HepG2 (cell line): Measurements from ENCODE around the gene PRKAR1B. TPM values are rescaled to one million over a fixed set of nuclear protein-coding genes. Genes with fewer than 3 reads are reported as not detected.

ENCODE experiments used
- HMG20A ChIP-seq: IDR thresholded peaks from 2 replicates; pipeline ENCODE4 v1.6.1; 2016; ENCODE audit warnings: borderline replicate concordance
- MAZ ChIP-seq, 2 experiments: sonication (generic) in 1 of 2; formaldehyde crosslinking in 1 of 2; IDR thresholded peaks; 2 replicates each; pipeline versions ENCODE4 v1.5.0 to v1.6.1; 2012 to 2020; ENCODE audit warnings: low read depth in 2 of 2, mild to moderate bottlenecking in 2 of 2, borderline replicate concordance in 1 of 2, improper control_type of control experiment in 1 of 2, low read length in 1 of 2, missing genetic modification reagents in 1 of 2, moderate library complexity in 1 of 2
- RORA ChIP-seq: sonication (generic); formaldehyde crosslinking; IDR thresholded peaks from 2 replicates; pipeline ENCODE4 v1.5.0; 2020; ENCODE audit warnings: mild to moderate bottlenecking, missing genetic modification reagents, moderate library complexity
- SIX1 ChIP-seq: sonication (generic); formaldehyde crosslinking; IDR thresholded peaks from 2 replicates; pipeline ENCODE4 v1.4.0; 2020; ENCODE audit warnings: missing genetic modification reagents, borderline replicate concordance
- polyA plus RNA-seq, 8 experiments: library from polyadenylated mRNA; depleted of rRNA in 3 of 8; stranded (reverse) in 7 of 8; unstranded in 1 of 8; fragments of >200 nt; fragmentation: Illumina TruSeq in 4 of 8; extraction: Trizol in 4 of 8; gene quantifications; 2 replicates each; pipeline versions ENCODE4 v1.2.1 to v1.2.3, GENCODE V29; 2011 to 2016; ENCODE audit warnings: low read depth in 4 of 8, missing spikeins in 1 of 8, mixed read lengths in 1 of 8; ENCODE audit not compliant: insufficient read depth in 1 of 8
- total RNA-seq, 5 experiments: library from RNA; depleted of rRNA; stranded (reverse); fragments of >200 nt; fragmentation: Illumina TruSeq; extraction: Trizol; gene quantifications; 2 replicates each; pipeline ENCODE4 v1.2.3, GENCODE V29; 2016; ENCODE audit warnings: low read depth in 1 of 5
- TF ChIP-seq, protein P1 (sequence below): sonication (generic); formaldehyde crosslinking; conservative IDR thresholded peaks from 2 replicates; pipeline ENCODE4 v1.4.0; 2020; ENCODE audit warnings: missing genetic modification reagents
- TF ChIP-seq, protein P2 (sequence below), 2 experiments: sonication (generic) in 1 of 2; formaldehyde crosslinking in 1 of 2; IDR thresholded peaks; 2 replicates each; pipeline versions ENCODE4 v1.4.0 to v1.6.1; 2018 to 2020; ENCODE audit warnings: missing genetic modification reagents in 2 of 2, borderline replicate concordance in 1 of 2, low read depth in 1 of 2, mild to moderate bottlenecking in 1 of 2, missing biosample characterization in 1 of 2
- TF ChIP-seq, protein P3 (sequence below): sonication (generic); formaldehyde crosslinking; IDR thresholded peaks from 2 replicates; pipeline ENCODE4 v1.4.0; 2020; ENCODE audit warnings: mild to moderate bottlenecking, missing genetic modification reagents

PRKAR1B gene
- total and polyA plus RNA-seq, 2 of the 13 experiments (the other 11 are each of a cell fraction or from before 2014, with no cell fraction given): 7.9 to 28.2 TPM

DNA sequence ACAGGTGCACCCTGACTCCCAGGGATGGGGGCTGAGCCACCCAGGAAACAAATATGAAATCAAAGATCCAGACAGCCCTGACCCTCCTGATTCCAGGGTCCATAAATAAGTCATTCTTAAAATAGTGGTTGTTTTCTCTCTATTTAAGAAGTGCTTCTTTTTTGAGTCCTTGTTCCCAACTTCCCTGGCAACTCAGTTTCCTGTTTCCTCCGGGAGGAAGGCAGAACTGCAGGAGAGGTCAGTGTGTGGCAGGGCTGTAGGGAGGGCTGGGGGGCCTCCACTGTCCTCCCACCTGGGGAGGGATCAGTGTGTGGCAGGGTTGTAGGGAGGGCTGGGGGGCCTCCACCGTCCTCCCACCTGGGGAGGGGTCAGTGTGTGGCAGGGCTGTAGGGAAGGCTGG, 118.7 kb downstream of the PRKAR1B start (continued):
- TF ChIP-seq, protein P1, sequence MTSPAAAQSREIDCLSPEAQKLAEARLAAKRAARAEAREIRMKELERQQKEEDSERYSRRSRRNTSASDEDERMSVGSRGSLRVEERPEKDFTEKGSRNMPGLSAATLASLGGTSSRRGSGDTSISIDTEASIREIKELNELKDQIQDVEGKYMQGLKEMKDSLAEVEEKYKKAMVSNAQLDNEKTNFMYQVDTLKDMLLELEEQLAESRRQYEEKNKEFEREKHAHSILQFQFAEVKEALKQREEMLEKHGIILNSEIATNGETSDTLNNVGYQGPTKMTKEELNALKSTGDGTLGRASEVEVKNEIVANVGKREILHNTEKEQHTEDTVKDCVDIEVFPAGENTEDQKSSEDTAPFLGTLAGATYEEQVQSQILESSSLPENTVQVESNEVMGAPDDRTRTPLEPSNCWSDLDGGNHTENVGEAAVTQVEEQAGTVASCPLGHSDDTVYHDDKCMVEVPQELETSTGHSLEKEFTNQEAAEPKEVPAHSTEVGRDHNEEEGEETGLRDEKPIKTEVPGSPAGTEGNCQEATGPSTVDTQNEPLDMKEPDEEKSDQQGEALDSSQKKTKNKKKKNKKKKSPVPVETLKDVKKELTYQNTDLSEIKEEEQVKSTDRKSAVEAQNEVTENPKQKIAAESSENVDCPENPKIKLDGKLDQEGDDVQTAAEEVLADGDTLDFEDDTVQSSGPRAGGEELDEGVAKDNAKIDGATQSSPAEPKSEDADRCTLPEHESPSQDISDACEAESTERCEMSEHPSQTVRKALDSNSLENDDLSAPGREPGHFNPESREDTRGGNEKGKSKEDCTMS (CRISPR knock-in tag): no peak
- no peak for TF ChIP-seq RORA (CRISPR knock-in tag)
- TF ChIP-seq HMG20A: no peak
- TF ChIP-seq SIX1 (CRISPR knock-in tag): no peak
- TF ChIP-seq, protein P2, sequence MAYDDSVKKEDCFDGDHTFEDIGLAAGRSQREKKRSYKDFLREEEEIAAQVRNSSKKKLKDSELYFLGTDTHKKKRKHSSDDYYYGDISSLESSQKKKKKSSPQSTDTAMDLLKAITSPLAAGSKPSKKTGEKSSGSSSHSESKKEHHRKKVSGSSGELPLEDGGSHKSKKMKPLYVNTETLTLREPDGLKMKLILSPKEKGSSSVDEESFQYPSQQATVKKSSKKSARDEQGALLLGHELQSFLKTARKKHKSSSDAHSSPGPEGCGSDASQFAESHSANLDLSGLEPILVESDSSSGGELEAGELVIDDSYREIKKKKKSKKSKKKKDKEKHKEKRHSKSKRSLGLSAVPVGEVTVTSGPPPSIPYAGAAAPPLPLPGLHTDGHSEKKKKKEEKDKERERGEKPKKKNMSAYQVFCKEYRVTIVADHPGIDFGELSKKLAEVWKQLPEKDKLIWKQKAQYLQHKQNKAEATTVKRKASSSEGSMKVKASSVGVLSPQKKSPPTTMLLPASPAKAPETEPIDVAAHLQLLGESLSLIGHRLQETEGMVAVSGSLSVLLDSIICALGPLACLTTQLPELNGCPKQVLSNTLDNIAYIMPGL (CRISPR knock-in tag; IDR thresholded peaks at IDR 0.05; ENCODE audit: borderline replicate concordance in 1 of 2, low read depth in 1 of 2): no peak
- TF ChIP-seq, protein P3, sequence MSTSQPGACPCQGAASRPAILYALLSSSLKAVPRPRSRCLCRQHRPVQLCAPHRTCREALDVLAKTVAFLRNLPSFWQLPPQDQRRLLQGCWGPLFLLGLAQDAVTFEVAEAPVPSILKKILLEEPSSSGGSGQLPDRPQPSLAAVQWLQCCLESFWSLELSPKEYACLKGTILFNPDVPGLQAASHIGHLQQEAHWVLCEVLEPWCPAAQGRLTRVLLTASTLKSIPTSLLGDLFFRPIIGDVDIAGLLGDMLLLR (CRISPR knock-in tag): no peak
- TF ChIP-seq MAZ (IDR thresholded peaks at IDR 0.05; ENCODE audit: borderline replicate concordance, low read depth, low read length): no peak
- TF ChIP-seq MAZ (CRISPR knock-in tag; IDR thresholded peaks at IDR 0.05; ENCODE audit: low read depth): no peak
- TF ChIP-seq, all 625 proteins: peak for 0
